ENCODE results near the gene COLEC12. TPM values are rescaled to one million over a fixed set of nuclear protein-coding genes. Genes with fewer than 3 reads are reported as not detected.

COLEC12 gene
- total RNA-seq, 1 donor from 2014 or later = 11.6 TPM

DNA sequence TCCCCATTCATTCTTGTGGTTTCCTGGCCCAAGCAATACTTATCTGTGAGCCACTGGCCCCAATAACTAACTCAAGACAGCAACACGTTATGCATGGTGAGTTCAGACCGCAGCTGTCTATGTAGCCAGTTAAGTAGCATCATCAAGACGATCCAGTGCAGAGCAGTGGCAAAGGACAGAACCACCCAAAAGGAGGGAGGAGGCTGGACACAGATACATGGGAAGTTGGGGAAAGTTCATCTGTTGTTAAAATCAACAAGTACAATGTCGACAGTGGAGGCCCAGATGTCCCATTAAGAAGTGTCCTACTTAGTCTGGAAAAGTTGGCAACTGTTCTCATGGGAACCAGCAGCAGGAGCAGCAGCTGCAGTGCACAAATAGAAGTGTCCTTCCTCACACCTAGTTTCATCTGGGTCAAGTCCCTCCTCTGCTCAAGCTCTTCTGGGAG is 125.8 kb downstream of the COLEC12 start:
- Mint-ChIP-seq H3K4me3 (ENCODE audit: unreplicated experiment) (no peak overlapping the region), H3K9me3 (ENCODE audit: unreplicated experiment) (peaks cover 2% of the 10 kb centered on the region), H3K27ac (ENCODE audit: unreplicated experiment) (no peak overlapping the region), H3K4me1 (ENCODE audit: low read depth, unreplicated experiment) (peaks cover 3% of the 10 kb centered on the region), H3K36me3 (ENCODE audit: low read depth, unreplicated experiment) (peaks cover 2% of the 10 kb centered on the region), H3K27me3 (ENCODE audit: low read depth, unreplicated experiment) (peaks cover 2% of the 10 kb centered on the region)
- Histone ChIP-seq H3K27ac (ENCODE audit: low read depth, low read length) (no peak overlapping the region), H3K9ac (ENCODE audit: low read length) (no peak overlapping the region), H3K27me3 (ENCODE audit: insufficient read depth, low read length) (peaks cover 2% of the 10 kb centered on the region), H3K36me3 (ENCODE audit: insufficient read depth, low read length) (no peaks in the 10 kb centered on the region), H3K4me1 (ENCODE audit: insufficient read depth, low read length) (no peaks in the 10 kb centered on the region), H3K4me3 (ENCODE audit: insufficient read depth, low read depth, low read length) (no peak overlapping the region), H3K79me2 (ENCODE audit: insufficient read depth, low read length) (no peaks in the 10 kb centered on the region), H3K9me3 (ENCODE audit: insufficient read depth, low read depth, low read length) (no peaks in the 10 kb centered on the region), H2AFZ (ENCODE audit: low read depth, low read length) (no peak overlapping the region), H3K4me2 (ENCODE audit: low read length) (no peak overlapping the region), H4K20me1 (ENCODE audit: insufficient read depth, low read length) (no peaks in the 10 kb centered on the region)
- no peak for TF ChIP-seq EZH2 (IDR thresholded peaks at IDR 0.05; ENCODE audit: insufficient read depth, low read length)
- TF ChIP-seq, protein P1, sequence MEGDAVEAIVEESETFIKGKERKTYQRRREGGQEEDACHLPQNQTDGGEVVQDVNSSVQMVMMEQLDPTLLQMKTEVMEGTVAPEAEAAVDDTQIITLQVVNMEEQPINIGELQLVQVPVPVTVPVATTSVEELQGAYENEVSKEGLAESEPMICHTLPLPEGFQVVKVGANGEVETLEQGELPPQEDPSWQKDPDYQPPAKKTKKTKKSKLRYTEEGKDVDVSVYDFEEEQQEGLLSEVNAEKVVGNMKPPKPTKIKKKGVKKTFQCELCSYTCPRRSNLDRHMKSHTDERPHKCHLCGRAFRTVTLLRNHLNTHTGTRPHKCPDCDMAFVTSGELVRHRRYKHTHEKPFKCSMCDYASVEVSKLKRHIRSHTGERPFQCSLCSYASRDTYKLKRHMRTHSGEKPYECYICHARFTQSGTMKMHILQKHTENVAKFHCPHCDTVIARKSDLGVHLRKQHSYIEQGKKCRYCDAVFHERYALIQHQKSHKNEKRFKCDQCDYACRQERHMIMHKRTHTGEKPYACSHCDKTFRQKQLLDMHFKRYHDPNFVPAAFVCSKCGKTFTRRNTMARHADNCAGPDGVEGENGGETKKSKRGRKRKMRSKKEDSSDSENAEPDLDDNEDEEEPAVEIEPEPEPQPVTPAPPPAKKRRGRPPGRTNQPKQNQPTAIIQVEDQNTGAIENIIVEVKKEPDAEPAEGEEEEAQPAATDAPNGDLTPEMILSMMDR (IDR thresholded peaks at IDR 0.05; ENCODE audit: insufficient read depth, low read depth, low read length) = no peak
- DNase-seq (ENCODE audit: low read depth) = no peak
- no peak for FAIRE-seq

DNA sequence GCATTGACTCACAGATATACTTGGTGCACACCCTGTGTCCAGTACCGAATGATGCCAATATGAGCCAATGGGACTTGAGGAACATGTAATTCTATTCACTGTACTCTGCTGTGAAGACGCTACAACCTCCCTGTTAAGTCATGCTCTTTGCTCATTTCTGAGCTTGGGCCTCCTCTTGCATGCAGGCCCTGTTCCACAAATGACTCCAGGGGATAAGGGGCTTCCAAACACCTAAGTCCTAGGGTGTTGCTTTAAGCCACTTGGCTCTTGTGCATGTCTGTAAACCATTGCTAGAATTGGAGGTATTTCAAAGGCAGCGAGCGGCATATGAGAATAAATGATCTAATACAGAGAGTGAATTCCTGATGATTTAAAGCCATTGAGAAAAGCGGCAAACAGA is 126.7 kb downstream of the COLEC12 start:
- Mint-ChIP-seq H3K36me3 (ENCODE audit: low read depth, unreplicated experiment) (peaks cover 2% of the 10 kb centered on the region), H3K4me1 (ENCODE audit: low read depth, unreplicated experiment) (peaks cover 3% of the 10 kb centered on the region), H3K27me3 (ENCODE audit: low read depth, unreplicated experiment) (peaks cover 2% of the 10 kb centered on the region), H3K27ac (ENCODE audit: unreplicated experiment) (no peak overlapping the region), H3K9me3 (ENCODE audit: unreplicated experiment) (peaks cover 2% of the 10 kb centered on the region), H3K4me3 (ENCODE audit: unreplicated experiment) (no peak overlapping the region)
- no peaks in the 10 kb centered on the region for H3K79me2 ChIP-seq (ENCODE audit: insufficient read depth, low read length)
- H3K4me3 ChIP-seq (ENCODE audit: insufficient read depth, low read depth, low read length) = no peak overlapping the region
- H3K27ac ChIP-seq (ENCODE audit: low read depth, low read length) = no peak overlapping the region
- H3K9ac ChIP-seq (ENCODE audit: low read length) = no peak overlapping the region
- no peaks in the 10 kb centered on the region for H4K20me1 ChIP-seq (ENCODE audit: insufficient read depth, low read length)
- TF ChIP-seq, protein P1 (IDR thresholded peaks at IDR 0.05; ENCODE audit: insufficient read depth, low read depth, low read length) = no peak
- TF ChIP-seq EZH2 (IDR thresholded peaks at IDR 0.05; ENCODE audit: insufficient read depth, low read length) = no peak
- H3K4me2 ChIP-seq (ENCODE audit: low read length) = no peak overlapping the region
- no peaks in the 10 kb centered on the region for H3K9me3 ChIP-seq (ENCODE audit: insufficient read depth, low read depth, low read length)
- peaks cover 2% of the 10 kb centered on the region for H3K27me3 ChIP-seq (ENCODE audit: insufficient read depth, low read length)
- FAIRE-seq (no peak), DNase-seq (ENCODE audit: low read depth) (no peak)
- H3K36me3 ChIP-seq (ENCODE audit: insufficient read depth, low read length) = no peaks in the 10 kb centered on the region
- no peaks in the 10 kb centered on the region for H3K4me1 ChIP-seq (ENCODE audit: insufficient read depth, low read length)
- no peak overlapping the region for H2AFZ ChIP-seq (ENCODE audit: low read depth, low read length)

DNA sequence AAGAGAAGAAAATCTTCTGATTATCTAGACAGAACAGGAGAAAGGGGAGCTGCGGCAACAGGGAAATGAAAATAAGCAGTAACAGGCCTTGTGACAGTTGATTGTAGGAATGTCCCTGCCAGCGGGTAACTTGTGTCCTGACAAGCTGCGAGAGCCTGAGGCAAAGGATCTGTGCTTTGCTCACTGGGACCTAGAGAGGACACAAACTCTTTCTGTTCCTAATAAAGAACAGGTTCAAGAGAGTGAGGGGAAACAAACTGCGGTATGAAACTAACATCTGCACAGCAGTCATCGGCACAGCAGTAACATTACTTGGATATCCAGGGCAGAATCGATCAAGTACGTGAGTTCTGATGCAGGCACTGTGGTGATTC is 128.9 kb downstream of the COLEC12 start:
- Histone ChIP-seq H3K36me3 (ENCODE audit: insufficient read depth, low read length) (no peaks in the 10 kb centered on the region), H3K9ac (ENCODE audit: low read length) (no peak overlapping the region), H2AFZ (ENCODE audit: low read depth, low read length) (no peak overlapping the region), H4K20me1 (ENCODE audit: insufficient read depth, low read length) (no peaks in the 10 kb centered on the region), H3K27me3 (ENCODE audit: insufficient read depth, low read length) (no peaks in the 10 kb centered on the region), H3K79me2 (ENCODE audit: insufficient read depth, low read length) (no peaks in the 10 kb centered on the region), H3K4me3 (ENCODE audit: insufficient read depth, low read depth, low read length) (no peak overlapping the region), H3K4me1 (ENCODE audit: insufficient read depth, low read length) (no peaks in the 10 kb centered on the region), H3K27ac (ENCODE audit: low read depth, low read length) (no peak overlapping the region), H3K4me2 (ENCODE audit: low read length) (no peak overlapping the region), H3K9me3 (ENCODE audit: insufficient read depth, low read depth, low read length) (no peaks in the 10 kb centered on the region)
- Mint-ChIP-seq H3K36me3 (ENCODE audit: low read depth, unreplicated experiment) (no peaks in the 10 kb centered on the region), H3K27ac (ENCODE audit: unreplicated experiment) (no peak overlapping the region), H3K9me3 (ENCODE audit: unreplicated experiment) (peaks cover 2% of the 10 kb centered on the region), H3K27me3 (ENCODE audit: low read depth, unreplicated experiment) (peaks cover 2% of the 10 kb centered on the region), H3K4me1 (ENCODE audit: low read depth, unreplicated experiment) (peaks cover 7% of the 10 kb centered on the region), H3K4me3 (ENCODE audit: unreplicated experiment) (no peak overlapping the region)
- TF ChIP-seq, protein P1 (IDR thresholded peaks at IDR 0.05; ENCODE audit: insufficient read depth, low read depth, low read length) = no peak
- TF ChIP-seq EZH2 (IDR thresholded peaks at IDR 0.05; ENCODE audit: insufficient read depth, low read length) = no peak
- FAIRE-seq (no peak), DNase-seq (ENCODE audit: low read depth) (no peak)
